Osteoblast (primary cell): ENCODE measurements around the gene B4GAT1. TPM values are rescaled to one million over a fixed set of nuclear protein-coding genes. Genes with fewer than 3 reads are reported as not detected.

Experiments used
- DNase-seq: peaks from one replicate; pipeline ENCODE4 v3.0.0; 2011; ENCODE audit warnings: low spot score, mixed read lengths; ENCODE audit not compliant: insufficient read length; ENCODE audit errors: missing footprints
- H2AFZ ChIP-seq: 2 replicates; pipeline ENCODE4 v1.6.0; 2011; ENCODE audit warnings: mild to moderate bottlenecking, low read length
- H3K27ac ChIP-seq: 2 replicates; pipeline ENCODE4 v1.5.1; 2011; ENCODE audit warnings: mild to moderate bottlenecking, low read depth, low read length, moderate library complexity
- H3K27me3 ChIP-seq: 2 replicates; pipeline ENCODE4 v1.6.0; 2012; ENCODE audit warnings: mild to moderate bottlenecking, control low read depth, inconsistent platforms, low read length, moderate library complexity; ENCODE audit not compliant: insufficient read depth
- H3K36me3 ChIP-seq: 2 replicates; pipeline ENCODE4 v1.5.1; 2011; ENCODE audit warnings: mild to moderate bottlenecking, low read length, control low read depth, moderate library complexity; ENCODE audit not compliant: insufficient read depth
- H3K4me1 ChIP-seq: 2 replicates; pipeline ENCODE4 v1.5.1; 2011; ENCODE audit warnings: mild to moderate bottlenecking, low read length, control low read depth, moderate library complexity; ENCODE audit not compliant: insufficient read depth
- H3K4me2 ChIP-seq: 2 replicates; pipeline ENCODE4 v1.6.0; 2011; ENCODE audit warnings: mild to moderate bottlenecking, low read length; ENCODE audit not compliant: insufficient read depth
- H3K4me3 ChIP-seq: fragments of 200-600 bp; sonication (generic); 3 replicates; pipeline ENCODE4 v1.5.1; 2012; ENCODE audit warnings: mild to moderate bottlenecking, low read length, inconsistent platforms; ENCODE audit not compliant: insufficient read depth
- H3K79me2 ChIP-seq: 2 replicates; pipeline ENCODE4 v1.6.0; 2012; ENCODE audit warnings: mild to moderate bottlenecking, low read length, control low read depth, inconsistent platforms; ENCODE audit not compliant: insufficient read depth
- H3K9me3 ChIP-seq: 2 replicates; pipeline ENCODE4 v1.5.1; 2011; ENCODE audit warnings: low read depth, low read length, control low read depth
- H4K20me1 ChIP-seq: 2 replicates; pipeline ENCODE4 v1.6.0; 2012; ENCODE audit warnings: mild to moderate bottlenecking, low read length, control low read depth; ENCODE audit not compliant: insufficient read depth
- total RNA-seq: library from RNA; depleted of rRNA; stranded (reverse); fragments of >200 nt; gene quantifications from 2 replicates; pipeline ENCODE4 v1.2.3, GENCODE V29; 2012
- TF ChIP-seq, protein P1 (sequence below): IDR thresholded peaks from 2 replicates; pipeline ENCODE4 v1.5.1; 2011; ENCODE audit warnings: mild to moderate bottlenecking, low read depth, low read length, moderate library complexity; ENCODE audit errors: extremely low read depth

Gene B4GAT1
- total RNA-seq, 1 donor, result 20.6 TPM

DNA sequence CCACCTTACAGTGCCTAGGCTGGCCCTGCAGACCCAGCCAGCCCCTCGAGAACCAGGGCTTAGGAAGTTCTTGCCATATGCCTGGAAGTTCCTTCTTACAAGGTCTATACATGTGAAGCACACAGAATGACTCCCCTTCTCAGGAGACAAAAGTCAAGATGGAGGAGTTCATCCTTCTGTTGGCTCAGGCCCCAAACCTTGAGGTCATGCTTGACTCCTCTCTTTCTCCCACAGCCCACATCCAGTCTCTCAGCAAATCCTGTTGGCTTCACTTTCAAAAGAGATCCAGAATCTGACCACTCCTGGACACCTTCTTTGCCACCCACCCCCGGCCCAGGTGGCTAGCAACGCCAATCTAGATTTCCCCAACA, 28.8 kb downstream of the B4GAT1 start:
- Histone ChIP-seq H3K27me3 (no peaks in the 10 kb centered on the region), H4K20me1 (peaks cover 25% of the 10 kb centered on the region), H3K4me3 (no peak overlapping the region), H3K4me2 (peak overlapping the region; percentile 62), H3K36me3 (no peaks in the 10 kb centered on the region), H2AFZ (peak overlapping the region; percentile 11), H3K4me1 (peaks cover 62% of the 10 kb centered on the region), H3K79me2 (peaks cover 32% of the 10 kb centered on the region), H3K27ac (peak overlapping the region; percentile 97), H3K9me3 (no peaks in the 10 kb centered on the region)
- TF ChIP-seq, protein P1, sequence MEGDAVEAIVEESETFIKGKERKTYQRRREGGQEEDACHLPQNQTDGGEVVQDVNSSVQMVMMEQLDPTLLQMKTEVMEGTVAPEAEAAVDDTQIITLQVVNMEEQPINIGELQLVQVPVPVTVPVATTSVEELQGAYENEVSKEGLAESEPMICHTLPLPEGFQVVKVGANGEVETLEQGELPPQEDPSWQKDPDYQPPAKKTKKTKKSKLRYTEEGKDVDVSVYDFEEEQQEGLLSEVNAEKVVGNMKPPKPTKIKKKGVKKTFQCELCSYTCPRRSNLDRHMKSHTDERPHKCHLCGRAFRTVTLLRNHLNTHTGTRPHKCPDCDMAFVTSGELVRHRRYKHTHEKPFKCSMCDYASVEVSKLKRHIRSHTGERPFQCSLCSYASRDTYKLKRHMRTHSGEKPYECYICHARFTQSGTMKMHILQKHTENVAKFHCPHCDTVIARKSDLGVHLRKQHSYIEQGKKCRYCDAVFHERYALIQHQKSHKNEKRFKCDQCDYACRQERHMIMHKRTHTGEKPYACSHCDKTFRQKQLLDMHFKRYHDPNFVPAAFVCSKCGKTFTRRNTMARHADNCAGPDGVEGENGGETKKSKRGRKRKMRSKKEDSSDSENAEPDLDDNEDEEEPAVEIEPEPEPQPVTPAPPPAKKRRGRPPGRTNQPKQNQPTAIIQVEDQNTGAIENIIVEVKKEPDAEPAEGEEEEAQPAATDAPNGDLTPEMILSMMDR, result no peak
- peak; percentile 83 for DNase-seq

DNA sequence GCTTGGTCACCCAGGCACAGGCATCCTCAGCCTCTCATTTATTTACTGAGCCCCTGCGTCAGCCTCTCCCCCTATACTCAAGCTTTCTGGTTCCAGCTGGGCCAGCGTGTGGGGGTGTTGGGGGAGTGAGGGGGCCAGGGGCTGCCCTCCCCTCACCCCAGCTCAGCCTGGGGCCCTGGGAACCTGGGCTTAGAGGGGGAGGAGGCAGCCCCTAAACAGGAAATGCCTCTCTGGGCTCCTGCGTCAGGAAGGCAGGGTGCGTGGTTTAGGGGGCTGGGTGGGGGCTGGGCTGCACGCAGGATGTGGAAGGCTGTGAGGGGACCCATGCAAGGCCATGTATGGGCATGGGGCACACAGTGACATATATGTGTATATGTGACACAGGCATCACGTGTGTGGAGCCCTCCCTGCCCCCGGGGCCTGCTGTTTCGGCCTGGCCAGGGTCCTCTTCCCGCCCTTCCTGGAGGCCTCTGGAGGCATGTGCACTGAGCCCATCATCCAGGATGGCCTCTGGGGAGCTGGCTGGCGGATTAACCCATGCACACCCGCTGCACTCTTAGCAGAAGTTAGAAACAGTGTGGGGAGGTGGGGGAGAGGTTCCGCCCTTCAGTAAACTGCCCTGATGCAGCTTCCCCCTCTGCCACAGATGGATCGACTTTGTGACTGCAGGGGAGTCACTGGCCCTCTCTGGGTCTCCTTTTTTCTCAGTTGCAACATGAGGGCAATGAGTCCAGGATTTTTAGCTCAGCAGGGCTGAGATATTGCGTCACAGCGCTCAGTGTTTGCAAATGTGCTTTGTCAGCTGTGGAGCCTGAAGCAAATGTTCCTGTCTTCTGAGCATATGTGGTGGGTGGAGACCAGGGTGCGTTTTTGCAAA, 29.5 kb downstream of the B4GAT1 start:
- peak; percentile 88 for DNase-seq
- Histone ChIP-seq H3K4me1 (peaks cover 60% of the 10 kb centered on the region), H3K79me2 (peaks cover 33% of the 10 kb centered on the region), H3K4me2 (peak overlapping the region; percentile 75), H3K27me3 (no peaks in the 10 kb centered on the region), H3K4me3 (peak overlapping the region; percentile 75), H3K36me3 (no peaks in the 10 kb centered on the region), H2AFZ (peak overlapping the region; percentile 65), H3K27ac (peak overlapping the region; percentile 97), H3K9me3 (no peaks in the 10 kb centered on the region), H4K20me1 (peaks cover 25% of the 10 kb centered on the region)
- TF ChIP-seq, protein P1, result no peak

DNA sequence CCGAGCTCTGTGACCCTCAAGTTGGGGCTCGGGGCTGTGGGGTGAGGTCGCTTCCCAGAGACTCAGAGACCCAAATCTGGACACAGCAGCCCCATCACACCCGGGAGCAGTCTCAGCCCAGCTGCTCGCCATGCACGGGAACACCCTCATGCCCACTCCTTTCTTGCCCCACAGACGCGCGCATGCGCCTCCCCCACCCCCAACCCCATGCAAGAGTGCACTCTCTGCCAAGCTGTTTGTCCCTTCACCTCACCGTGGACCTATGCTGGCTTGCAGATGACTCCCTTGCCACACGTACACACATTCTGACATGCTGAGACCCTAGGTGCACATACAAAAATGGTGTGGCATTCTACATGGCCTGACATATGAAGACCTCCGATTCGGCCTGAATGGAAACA, 30.1 kb downstream of the B4GAT1 start:
- DNase-seq, result peak; percentile 97
- Histone ChIP-seq H3K27ac (peak overlapping the region; percentile 97), H2AFZ (peak overlapping the region; percentile 65), H3K4me1 (peaks cover 55% of the 10 kb centered on the region), H3K4me3 (peak overlapping the region; percentile 75), H3K27me3 (no peaks in the 10 kb centered on the region), H3K79me2 (peaks cover 33% of the 10 kb centered on the region), H3K9me3 (no peaks in the 10 kb centered on the region), H4K20me1 (peaks cover 25% of the 10 kb centered on the region), H3K36me3 (no peaks in the 10 kb centered on the region), H3K4me2 (peak overlapping the region; percentile 75)
- TF ChIP-seq, protein P1, result no peak

DNA sequence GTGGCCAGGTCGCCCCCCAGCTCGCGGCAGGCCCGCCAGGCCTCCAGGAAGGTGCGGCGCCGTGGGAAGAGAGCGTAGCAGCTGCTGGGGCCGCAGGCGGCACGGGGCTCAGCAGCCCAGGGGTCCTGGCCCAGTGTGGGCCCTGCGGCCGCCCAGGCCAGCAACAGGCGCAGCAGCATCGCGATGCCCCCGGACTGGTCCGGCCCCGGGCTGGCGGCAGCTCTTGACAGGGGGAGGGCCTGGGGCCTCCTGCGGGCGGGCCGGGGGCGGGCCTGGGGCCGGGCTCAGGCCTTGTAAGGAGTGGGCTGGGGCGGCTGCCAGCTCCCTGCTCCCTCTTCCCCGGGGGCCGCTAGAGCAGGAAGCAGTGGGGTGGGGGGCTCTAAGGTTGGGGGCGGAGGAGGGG, 30.6 kb downstream of the B4GAT1 start, which contains the start of gene CD248:
Gene CD248, minus strand, starts transcription at position 196 of the 403 bp plus-strand sequence. Its CDS starts 17 bp downstream, at position 179.
- peak within 1 kb of the TSS; percentile 96 for H3K4me2 ChIP-seq
- H2AFZ ChIP-seq, result peak within 1 kb of the TSS; percentile 65
- no peaks in the 10 kb centered on the region for H3K36me3 ChIP-seq
- TF ChIP-seq, protein P1, result no peak
- peak within 1 kb of the TSS; percentile 97 for H3K27ac ChIP-seq
- H3K4me1 ChIP-seq, result peaks cover 55% of the 10 kb centered on the region
- peaks cover 33% of the 10 kb centered on the region for H3K79me2 ChIP-seq
- no peaks in the 10 kb centered on the region for H3K27me3 ChIP-seq
- DNase-seq, result peak; percentile 96
- H4K20me1 ChIP-seq, result peaks cover 25% of the 10 kb centered on the region
- H3K9me3 ChIP-seq, result no peaks in the 10 kb centered on the region
- H3K4me3 ChIP-seq, result peak within 1 kb of the TSS; percentile 75
